NCI-H2029 treated with DMSO at 0.1 percent for 48 hours (cell line): ENCODE results near the gene OLA1.

Experiments used
- DNase-seq: peaks from one replicate; lab custom pipeline; 2025; lab: John Stamatoyannopoulos, UW

Gene OLA1

GRCh38 chr2:174224665-174225288, 23.6 kb downstream of the OLA1 start:
- no peak for DNase-seq

- DNase-seq: no peak
Measured at GRCh38 chr2:174224125-174224524, 24.2 kb downstream of the OLA1 start.

GRCh38 chr2:174223388-174223787, 24.9 kb downstream of the OLA1 start:
- no peak for DNase-seq

GRCh38 chr2:174222154-174222553, 26.2 kb downstream of the OLA1 start:
- no peak for DNase-seq

- no peak for DNase-seq
Measured at GRCh38 chr2:174219321-174219720, 29.0 kb downstream of the OLA1 start.

GRCh38 chr2:174218773-174219172, 29.6 kb downstream of the OLA1 start:
- no peak for DNase-seq

- DNase-seq: no peak
Measured at GRCh38 chr2:174217869-174218268, 30.5 kb downstream of the OLA1 start.

GRCh38 chr2:174211954-174212353, 36.4 kb downstream of the OLA1 start:
- no peak for DNase-seq

GRCh38 chr2:174210862-174211261, 37.5 kb downstream of the OLA1 start:
- no peak for DNase-seq

GRCh38 chr2:174209325-174209724, 39.0 kb downstream of the OLA1 start:
- no peak for DNase-seq

- no peak for DNase-seq
Measured at GRCh38 chr2:174208026-174208425, 40.3 kb downstream of the OLA1 start.

GRCh38 chr2:174205562-174205961, 42.8 kb downstream of the OLA1 start:
- no peak for DNase-seq

GRCh38 chr2:174202188-174202587, 46.1 kb downstream of the OLA1 start:
- no peak for DNase-seq

- no peak for DNase-seq
Measured at GRCh38 chr2:174198846-174199564, 49.3 kb downstream of the OLA1 start.

GRCh38 chr2:174195253-174195652, 53.1 kb downstream of the OLA1 start:
- no peak for DNase-seq

- DNase-seq: no peak
Measured at GRCh38 chr2:174193737-174194136, 54.6 kb downstream of the OLA1 start.

GRCh38 chr2:174192664-174193063, 55.7 kb downstream of the OLA1 start:
- DNase-seq: no peak

GRCh38 chr2:174191342-174192074, 56.8 kb downstream of the OLA1 start:
- no peak for DNase-seq

- DNase-seq: no peak
Measured at GRCh38 chr2:174184915-174185314, 63.4 kb downstream of the OLA1 start.

GRCh38 chr2:174184504-174184903, 63.8 kb downstream of the OLA1 start:
- no peak for DNase-seq

GRCh38 chr2:174183076-174183475, 65.3 kb downstream of the OLA1 start:
- no peak for DNase-seq

- no peak for DNase-seq
Measured at GRCh38 chr2:174181368-174181767, 67.0 kb downstream of the OLA1 start.

- DNase-seq: no peak
Measured at GRCh38 chr2:174180726-174181236, 67.6 kb downstream of the OLA1 start.
